NT2/D1 (cell line): ENCODE data around the gene STRN.

Experiments
- SUZ12 ChIP-seq: IDR thresholded peaks from 2 replicates; pipeline ENCODE4 v1.6.1; 2011; ENCODE audit not compliant: insufficient read length, insufficient read depth; ENCODE audit errors: extremely low read depth
- YY1 ChIP-seq: IDR thresholded peaks from 2 replicates; pipeline ENCODE4 v1.6.1; 2011; ENCODE audit not compliant: insufficient read length, insufficient read depth
- ZNF274 ChIP-seq: IDR thresholded peaks from 2 replicates; pipeline ENCODE4 v1.6.1; 2011; ENCODE audit warnings: mild to moderate bottlenecking, low read depth, low read length

GRCh38 chr2:36881816-36882215 is 84.5 kb downstream of the STRN start:
- no peak for TF ChIP-seq SUZ12
- no peak for TF ChIP-seq YY1
- no peak for TF ChIP-seq ZNF274
